ENCODE data around the gene PSME1. TPM values are rescaled to one million over a fixed set of nuclear protein-coding genes. Genes with fewer than 3 reads are reported as not detected.

PSME1 gene
- total and polyA plus RNA-seq, 4 donors, result 63.3 to 237 (median 101) TPM

DNA sequence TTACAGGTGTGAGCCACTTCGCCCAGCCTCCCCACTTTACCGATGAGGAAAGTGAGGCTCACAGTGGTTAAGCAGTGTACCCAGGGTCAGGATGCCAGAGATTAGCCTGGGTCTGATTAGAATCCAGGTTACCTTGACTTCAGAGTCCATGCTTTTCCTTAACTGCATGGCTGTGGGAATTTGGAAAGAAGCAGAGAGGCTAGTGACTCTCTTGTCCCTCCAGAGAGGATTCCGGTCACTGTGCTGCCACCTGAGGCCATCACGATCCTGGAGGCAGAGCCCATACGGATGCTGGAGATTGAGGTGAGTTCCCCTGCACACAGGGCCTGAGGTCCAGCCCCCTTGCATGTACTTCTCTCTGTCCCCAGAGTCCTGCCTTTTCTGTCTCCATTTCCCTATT lies 40.6 kb downstream of the PSME1 start:
- Histone ChIP-seq H3K4me1 (ENCODE audit: control insufficient read depth in 4 of 4, insufficient read depth in 4 of 4, low read length in 3 of 4) (peaks cover 0 to 22% (median 14%) of the 10 kb centered on the region in 4 donors), H3K4me3 (ENCODE audit: low read depth in 1 of 3, low read length in 3 of 3) (no peak overlapping the region), H3K27me3 (ENCODE audit: control insufficient read depth in 4 of 4, insufficient read depth in 4 of 4, low read length in 3 of 4) (no peaks in the 10 kb centered on the region), H3K36me3 (ENCODE audit: control insufficient read depth in 4 of 4, insufficient read depth in 3 of 4, low read depth in 1 of 4, low read length in 3 of 4) (peaks cover 10 to 57% (median 24%) of the 10 kb centered on the region in 4 donors), H3K9ac (ENCODE audit: low read depth in 1 of 2, low read length in 2 of 2) (no peak overlapping the region), H3K27ac (ENCODE audit: low read depth in 1 of 2, low read length in 2 of 2) (no peak overlapping the region), H3K9me3 (ENCODE audit: control insufficient read depth in 4 of 4, low read length in 3 of 4) (no peaks in the 10 kb centered on the region)
- no peak for TF ChIP-seq HNF4G (IDR thresholded peaks at IDR 0.05)
- TF ChIP-seq, protein P1, sequence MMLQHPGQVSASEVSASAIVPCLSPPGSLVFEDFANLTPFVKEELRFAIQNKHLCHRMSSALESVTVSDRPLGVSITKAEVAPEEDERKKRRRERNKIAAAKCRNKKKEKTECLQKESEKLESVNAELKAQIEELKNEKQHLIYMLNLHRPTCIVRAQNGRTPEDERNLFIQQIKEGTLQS (IDR thresholded peaks at IDR 0.05), result no peak
- TF ChIP-seq, protein P2, sequence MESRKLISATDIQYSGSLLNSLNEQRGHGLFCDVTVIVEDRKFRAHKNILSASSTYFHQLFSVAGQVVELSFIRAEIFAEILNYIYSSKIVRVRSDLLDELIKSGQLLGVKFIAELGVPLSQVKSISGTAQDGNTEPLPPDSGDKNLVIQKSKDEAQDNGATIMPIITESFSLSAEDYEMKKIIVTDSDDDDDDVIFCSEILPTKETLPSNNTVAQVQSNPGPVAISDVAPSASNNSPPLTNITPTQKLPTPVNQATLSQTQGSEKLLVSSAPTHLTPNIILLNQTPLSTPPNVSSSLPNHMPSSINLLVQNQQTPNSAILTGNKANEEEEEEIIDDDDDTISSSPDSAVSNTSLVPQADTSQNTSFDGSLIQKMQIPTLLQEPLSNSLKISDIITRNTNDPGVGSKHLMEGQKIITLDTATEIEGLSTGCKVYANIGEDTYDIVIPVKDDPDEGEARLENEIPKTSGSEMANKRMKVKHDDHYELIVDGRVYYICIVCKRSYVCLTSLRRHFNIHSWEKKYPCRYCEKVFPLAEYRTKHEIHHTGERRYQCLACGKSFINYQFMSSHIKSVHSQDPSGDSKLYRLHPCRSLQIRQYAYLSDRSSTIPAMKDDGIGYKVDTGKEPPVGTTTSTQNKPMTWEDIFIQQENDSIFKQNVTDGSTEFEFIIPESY (IDR thresholded peaks at IDR 0.05), result no peak
- TF ChIP-seq, protein P3, sequence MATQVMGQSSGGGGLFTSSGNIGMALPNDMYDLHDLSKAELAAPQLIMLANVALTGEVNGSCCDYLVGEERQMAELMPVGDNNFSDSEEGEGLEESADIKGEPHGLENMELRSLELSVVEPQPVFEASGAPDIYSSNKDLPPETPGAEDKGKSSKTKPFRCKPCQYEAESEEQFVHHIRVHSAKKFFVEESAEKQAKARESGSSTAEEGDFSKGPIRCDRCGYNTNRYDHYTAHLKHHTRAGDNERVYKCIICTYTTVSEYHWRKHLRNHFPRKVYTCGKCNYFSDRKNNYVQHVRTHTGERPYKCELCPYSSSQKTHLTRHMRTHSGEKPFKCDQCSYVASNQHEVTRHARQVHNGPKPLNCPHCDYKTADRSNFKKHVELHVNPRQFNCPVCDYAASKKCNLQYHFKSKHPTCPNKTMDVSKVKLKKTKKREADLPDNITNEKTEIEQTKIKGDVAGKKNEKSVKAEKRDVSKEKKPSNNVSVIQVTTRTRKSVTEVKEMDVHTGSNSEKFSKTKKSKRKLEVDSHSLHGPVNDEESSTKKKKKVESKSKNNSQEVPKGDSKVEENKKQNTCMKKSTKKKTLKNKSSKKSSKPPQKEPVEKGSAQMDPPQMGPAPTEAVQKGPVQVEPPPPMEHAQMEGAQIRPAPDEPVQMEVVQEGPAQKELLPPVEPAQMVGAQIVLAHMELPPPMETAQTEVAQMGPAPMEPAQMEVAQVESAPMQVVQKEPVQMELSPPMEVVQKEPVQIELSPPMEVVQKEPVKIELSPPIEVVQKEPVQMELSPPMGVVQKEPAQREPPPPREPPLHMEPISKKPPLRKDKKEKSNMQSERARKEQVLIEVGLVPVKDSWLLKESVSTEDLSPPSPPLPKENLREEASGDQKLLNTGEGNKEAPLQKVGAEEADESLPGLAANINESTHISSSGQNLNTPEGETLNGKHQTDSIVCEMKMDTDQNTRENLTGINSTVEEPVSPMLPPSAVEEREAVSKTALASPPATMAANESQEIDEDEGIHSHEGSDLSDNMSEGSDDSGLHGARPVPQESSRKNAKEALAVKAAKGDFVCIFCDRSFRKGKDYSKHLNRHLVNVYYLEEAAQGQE (IDR thresholded peaks at IDR 0.05), result no peak
- no peak for TF ChIP-seq RXRA (IDR thresholded peaks at IDR 0.05)
- no peak for TF ChIP-seq FOXA1 (IDR thresholded peaks at IDR 0.05)
- no peak for DNase-seq (ENCODE audit: low spot score)
- WGBS, result 96% methylated on average over 5 of the region's 5 CpGs

DNA sequence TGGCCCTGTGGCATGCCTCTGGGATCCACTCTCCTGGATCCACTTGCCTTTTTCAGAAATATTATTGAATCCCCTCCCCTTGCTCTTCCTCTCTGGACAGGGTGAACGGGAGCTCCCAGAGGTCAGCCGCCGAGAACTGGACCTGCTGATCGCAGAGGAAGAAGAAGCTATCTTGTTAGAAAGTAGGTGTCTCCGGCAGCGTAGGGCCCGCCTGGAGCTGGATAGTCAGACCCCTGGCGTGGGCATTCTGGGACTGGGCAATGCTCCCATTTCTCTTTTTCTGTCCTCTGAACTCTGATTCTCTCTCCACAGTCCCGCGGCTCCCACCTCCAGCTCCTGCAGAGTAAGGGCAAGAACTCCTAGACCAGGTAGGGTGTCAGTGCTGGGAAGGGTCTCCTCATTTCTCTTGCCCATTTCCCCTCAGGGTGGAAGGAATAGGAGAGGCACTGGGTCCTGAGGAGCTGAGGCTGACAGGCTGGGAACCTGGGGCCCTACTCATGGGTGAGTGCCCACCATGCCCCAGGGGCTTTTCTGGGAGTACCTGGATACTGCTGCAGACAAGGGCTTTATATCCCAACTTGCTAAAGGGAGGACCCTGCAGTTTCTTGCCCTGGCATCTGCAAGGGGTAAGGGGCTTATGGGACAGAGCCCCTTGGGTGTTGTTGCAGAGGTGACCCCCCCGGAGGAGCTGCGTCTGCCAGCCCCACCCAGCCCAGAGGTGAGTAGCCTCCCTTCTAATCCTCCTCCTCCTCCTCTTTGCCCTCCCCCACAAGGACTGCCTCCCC lies 41.2 kb downstream of the PSME1 start:
- Histone ChIP-seq H3K4me1 (ENCODE audit: control insufficient read depth in 4 of 4, insufficient read depth in 4 of 4, low read length in 3 of 4) (peaks cover 0 to 22% (median 14%) of the 10 kb centered on the region in 4 donors), H3K27me3 (ENCODE audit: control insufficient read depth in 4 of 4, insufficient read depth in 4 of 4, low read length in 3 of 4) (no peaks in the 10 kb centered on the region), H3K27ac (ENCODE audit: low read depth in 1 of 2, low read length in 2 of 2) (no peak overlapping the region), H3K4me3 (ENCODE audit: low read depth in 1 of 3, low read length in 3 of 3) (no peak overlapping the region), H3K36me3 (ENCODE audit: control insufficient read depth in 4 of 4, insufficient read depth in 3 of 4, low read depth in 1 of 4, low read length in 3 of 4) (peaks cover 11 to 63% (median 23%) of the 10 kb centered on the region in 4 donors), H3K9me3 (ENCODE audit: control insufficient read depth in 4 of 4, low read length in 3 of 4) (no peaks in the 10 kb centered on the region), H3K9ac (ENCODE audit: low read depth in 1 of 2, low read length in 2 of 2) (no peak overlapping the region)
- no peak for DNase-seq (ENCODE audit: low spot score)
- TF ChIP-seq, protein P2 (IDR thresholded peaks at IDR 0.05), result no peak
- TF ChIP-seq, protein P4, sequence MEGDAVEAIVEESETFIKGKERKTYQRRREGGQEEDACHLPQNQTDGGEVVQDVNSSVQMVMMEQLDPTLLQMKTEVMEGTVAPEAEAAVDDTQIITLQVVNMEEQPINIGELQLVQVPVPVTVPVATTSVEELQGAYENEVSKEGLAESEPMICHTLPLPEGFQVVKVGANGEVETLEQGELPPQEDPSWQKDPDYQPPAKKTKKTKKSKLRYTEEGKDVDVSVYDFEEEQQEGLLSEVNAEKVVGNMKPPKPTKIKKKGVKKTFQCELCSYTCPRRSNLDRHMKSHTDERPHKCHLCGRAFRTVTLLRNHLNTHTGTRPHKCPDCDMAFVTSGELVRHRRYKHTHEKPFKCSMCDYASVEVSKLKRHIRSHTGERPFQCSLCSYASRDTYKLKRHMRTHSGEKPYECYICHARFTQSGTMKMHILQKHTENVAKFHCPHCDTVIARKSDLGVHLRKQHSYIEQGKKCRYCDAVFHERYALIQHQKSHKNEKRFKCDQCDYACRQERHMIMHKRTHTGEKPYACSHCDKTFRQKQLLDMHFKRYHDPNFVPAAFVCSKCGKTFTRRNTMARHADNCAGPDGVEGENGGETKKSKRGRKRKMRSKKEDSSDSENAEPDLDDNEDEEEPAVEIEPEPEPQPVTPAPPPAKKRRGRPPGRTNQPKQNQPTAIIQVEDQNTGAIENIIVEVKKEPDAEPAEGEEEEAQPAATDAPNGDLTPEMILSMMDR (IDR thresholded peaks at IDR 0.05; ENCODE audit: low read depth, low read length, missing input control), result no peak
- TF ChIP-seq HNF4G (IDR thresholded peaks at IDR 0.05) (no peak), SP1 (IDR thresholded peaks at IDR 0.05) (no peak), RAD21 (IDR thresholded peaks at IDR 0.05) (no peak), RXRA (IDR thresholded peaks at IDR 0.05) (no peak), JUND (IDR thresholded peaks at IDR 0.05) (no peak)
- TF ChIP-seq, protein P5, sequence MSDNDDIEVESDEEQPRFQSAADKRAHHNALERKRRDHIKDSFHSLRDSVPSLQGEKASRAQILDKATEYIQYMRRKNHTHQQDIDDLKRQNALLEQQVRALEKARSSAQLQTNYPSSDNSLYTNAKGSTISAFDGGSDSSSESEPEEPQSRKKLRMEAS (IDR thresholded peaks at IDR 0.05), result no peak
- 94% methylated on average over 12 of the region's 12 CpGs for WGBS
